ENCODE data around the gene RUFY1.
"Not testable (repeated sequence)": the region's sequence is repeated elsewhere in the genome, so short reads cannot be mapped to it uniquely, and the experiment has no call there.

The RUFY1 gene

DNA sequence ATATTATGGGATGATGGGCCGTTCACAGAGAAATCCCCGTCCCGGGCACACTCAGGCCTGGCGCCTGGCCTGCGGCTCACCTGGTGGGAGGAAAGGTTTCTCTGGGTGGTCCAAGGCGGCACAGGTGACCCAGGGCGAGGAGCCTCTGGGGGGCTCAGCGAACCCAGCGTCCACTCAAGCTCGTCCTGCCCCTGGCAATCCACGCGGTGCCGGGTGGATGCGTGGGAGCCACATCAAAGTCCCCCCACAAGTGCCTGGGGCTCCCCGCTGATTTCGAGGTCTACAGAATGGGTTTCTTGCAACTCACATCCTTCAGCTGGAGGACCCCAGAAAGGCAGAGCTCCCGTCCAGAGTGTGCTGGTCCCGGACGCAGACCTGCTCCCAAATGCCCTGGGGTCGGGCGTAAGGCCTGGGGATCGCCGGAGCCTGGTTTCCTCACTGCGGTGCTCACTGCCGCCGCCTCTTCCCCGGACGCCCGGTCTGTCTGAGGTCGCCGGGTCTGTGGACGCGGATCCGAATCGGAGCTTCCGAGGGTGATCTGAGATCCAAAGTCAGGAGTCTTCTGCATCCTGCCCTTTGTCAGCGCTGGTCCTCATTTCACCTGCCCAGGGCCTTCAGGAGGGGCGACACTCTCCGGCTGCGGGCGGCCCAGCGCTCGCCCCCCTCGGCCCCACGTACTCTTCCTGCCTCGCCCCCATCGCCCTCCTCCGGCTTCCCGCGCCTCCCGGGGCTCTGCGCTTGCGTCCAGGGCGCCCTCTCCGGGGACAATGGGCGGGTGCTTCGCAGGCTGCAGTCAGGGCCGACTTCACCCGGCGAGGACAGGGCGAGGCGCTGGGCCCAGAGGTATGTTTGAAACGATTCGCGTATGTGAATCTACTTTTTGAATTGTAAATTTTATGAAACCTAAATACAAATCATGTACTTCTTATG lies 20.0 kb upstream of the RUFY1 start:
- no peak for DNase-seq (ENCODE audit: low read depth)
- TF ChIP-seq, protein P1, sequence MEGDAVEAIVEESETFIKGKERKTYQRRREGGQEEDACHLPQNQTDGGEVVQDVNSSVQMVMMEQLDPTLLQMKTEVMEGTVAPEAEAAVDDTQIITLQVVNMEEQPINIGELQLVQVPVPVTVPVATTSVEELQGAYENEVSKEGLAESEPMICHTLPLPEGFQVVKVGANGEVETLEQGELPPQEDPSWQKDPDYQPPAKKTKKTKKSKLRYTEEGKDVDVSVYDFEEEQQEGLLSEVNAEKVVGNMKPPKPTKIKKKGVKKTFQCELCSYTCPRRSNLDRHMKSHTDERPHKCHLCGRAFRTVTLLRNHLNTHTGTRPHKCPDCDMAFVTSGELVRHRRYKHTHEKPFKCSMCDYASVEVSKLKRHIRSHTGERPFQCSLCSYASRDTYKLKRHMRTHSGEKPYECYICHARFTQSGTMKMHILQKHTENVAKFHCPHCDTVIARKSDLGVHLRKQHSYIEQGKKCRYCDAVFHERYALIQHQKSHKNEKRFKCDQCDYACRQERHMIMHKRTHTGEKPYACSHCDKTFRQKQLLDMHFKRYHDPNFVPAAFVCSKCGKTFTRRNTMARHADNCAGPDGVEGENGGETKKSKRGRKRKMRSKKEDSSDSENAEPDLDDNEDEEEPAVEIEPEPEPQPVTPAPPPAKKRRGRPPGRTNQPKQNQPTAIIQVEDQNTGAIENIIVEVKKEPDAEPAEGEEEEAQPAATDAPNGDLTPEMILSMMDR (IDR thresholded peaks at IDR 0.05; ENCODE audit: control insufficient read depth, insufficient read depth, low read depth, low read length, missing control alignments), result peak; percentile 7
- peak overlapping the region; percentile 16 for H3K4me3 ChIP-seq (ENCODE audit: control insufficient read depth, low read depth, low read length)

GRCh38 chr5:179533024-179533423 lies 17.3 kb upstream of the RUFY1 start:
- no peak for DNase-seq (ENCODE audit: low read depth)
- TF ChIP-seq, protein P1 (IDR thresholded peaks at IDR 0.05; ENCODE audit: control insufficient read depth, insufficient read depth, low read depth, low read length, missing control alignments), result no peak
- no peak overlapping the region for H3K4me3 ChIP-seq (ENCODE audit: control insufficient read depth, low read depth, low read length)

DNA sequence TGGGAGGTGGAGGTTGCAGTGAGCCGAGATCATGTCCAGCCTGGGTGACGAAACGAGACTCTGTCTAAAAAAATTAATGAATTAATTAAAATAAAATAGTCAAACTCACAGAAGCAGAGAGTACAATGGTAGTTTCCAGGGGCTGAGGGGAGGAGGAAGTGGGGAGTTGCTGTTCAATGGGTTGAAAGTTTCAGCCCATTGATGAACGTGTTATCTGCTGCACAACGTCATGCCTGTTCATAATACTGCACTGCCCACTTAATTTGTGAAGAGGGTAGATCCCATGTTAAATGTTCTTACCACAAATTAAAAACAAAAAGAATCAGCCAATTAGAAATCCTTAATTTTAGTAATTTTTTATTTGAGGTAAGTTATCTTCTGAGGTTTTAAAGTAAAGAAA lies 16.4 kb upstream of the RUFY1 start:
- TF ChIP-seq, protein P1 (IDR thresholded peaks at IDR 0.05; ENCODE audit: control insufficient read depth, insufficient read depth, low read depth, low read length, missing control alignments), result no peak
- H3K4me3 ChIP-seq (ENCODE audit: control insufficient read depth, low read depth, low read length), result no peak overlapping the region
- DNase-seq (ENCODE audit: low read depth), result no peak

DNA sequence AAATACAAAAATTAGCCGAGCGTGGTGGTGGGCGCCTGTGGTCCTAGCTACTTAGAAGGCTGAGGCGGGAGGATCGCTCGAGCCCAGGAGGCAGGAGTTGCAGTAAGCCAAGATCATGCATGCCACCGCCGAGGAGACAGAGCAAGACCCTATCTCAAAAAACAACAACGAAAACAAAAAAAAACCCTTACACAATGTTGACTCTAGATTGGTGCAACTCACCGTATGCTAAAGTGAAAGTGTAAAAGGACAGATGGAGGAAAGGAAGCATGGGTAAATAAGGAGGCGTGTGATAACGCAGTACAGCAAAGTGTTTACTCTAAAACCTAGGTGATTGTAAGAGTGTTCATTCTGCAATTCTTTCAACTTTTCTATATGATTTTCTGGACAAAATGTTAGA lies 15.9 kb upstream of the RUFY1 start:
- no peak for DNase-seq (ENCODE audit: low read depth)
- no peak overlapping the region for H3K4me3 ChIP-seq (ENCODE audit: control insufficient read depth, low read depth, low read length)
- TF ChIP-seq, protein P1 (IDR thresholded peaks at IDR 0.05; ENCODE audit: control insufficient read depth, insufficient read depth, low read depth, low read length, missing control alignments), result no peak

GRCh38 chr5:179536676-179537075 lies 13.7 kb upstream of the RUFY1 start:
- DNase-seq (ENCODE audit: low read depth), result peak; percentile 46
- TF ChIP-seq, protein P1 (IDR thresholded peaks at IDR 0.05; ENCODE audit: control insufficient read depth, insufficient read depth, low read depth, low read length, missing control alignments), result no peak
- H3K4me3 ChIP-seq (ENCODE audit: control insufficient read depth, low read depth, low read length), result no peak overlapping the region

GRCh38 chr5:179542170-179542569 lies 8.2 kb upstream of the RUFY1 start:
- no peak for DNase-seq (ENCODE audit: low read depth)

GRCh38 chr5:179543275-179543674 lies 7.1 kb upstream of the RUFY1 start:
- DNase-seq (ENCODE audit: low read depth); H3K4me3 ChIP-seq (ENCODE audit: control insufficient read depth, low read depth, low read length): not testable (repeated sequence)

More at GRCh38 chr5:179542170-179542569, 8.2 kb upstream of the RUFY1 start:
- TF ChIP-seq, protein P1 (IDR thresholded peaks at IDR 0.05; ENCODE audit: control insufficient read depth, insufficient read depth, low read depth, low read length, missing control alignments), result no peak
- no peak overlapping the region for H3K4me3 ChIP-seq (ENCODE audit: control insufficient read depth, low read depth, low read length)
